ENCODE results near the gene ACTA2.

ACTA2 gene

GRCh38 chr10:88943778-88944177, 8.8 kb downstream of the ACTA2 start:
- no peak for DNase-seq (ENCODE audit: extremely low spot score)
- POLR2A ChIA-PET: no interaction called here
- CTCF ChIA-PET: interaction anchor here (0.8 to 3.8 kb wide), 11 partner anchors 8 to 274 kb away, joined by 3 to 20 read pairs (median 6); no protein-coding TSS in a partner anchor
- TF ChIP-seq CTCF (IDR thresholded peaks at IDR 0.05; ENCODE audit: control extremely low read depth, extremely low read depth, low read depth, missing control alignments): no peak

- no peak for TF ChIP-seq CTCF (IDR thresholded peaks at IDR 0.05; ENCODE audit: control extremely low read depth, extremely low read depth, low read depth, missing control alignments)
- CTCF ChIA-PET: interaction anchor here (0.7 to 2.0 kb wide), 3 partner anchors 8 to 89 kb away, joined by 3 to 6 read pairs (median 3); no protein-coding TSS in a partner anchor
- DNase-seq (ENCODE audit: extremely low spot score): no peak
- POLR2A ChIA-PET: no interaction called here
Observed at GRCh38 chr10:88941026-88941425, 11.5 kb downstream of the ACTA2 start.

- CTCF ChIA-PET: interaction anchor here (2.0 to 16.1 kb wide), 3 partner anchors 10 to 103 kb away, joined by 6 to 471 read pairs (median 16); no protein-coding TSS in a partner anchor
- no peak for TF ChIP-seq CTCF (IDR thresholded peaks at IDR 0.05; ENCODE audit: control extremely low read depth, extremely low read depth, low read depth, missing control alignments)
- POLR2A ChIA-PET: no interaction called here
- DNase-seq (ENCODE audit: extremely low spot score): no peak
Observed at GRCh38 chr10:88938938-88939337, 13.6 kb downstream of the ACTA2 start.

GRCh38 chr10:88938039-88938438, 14.5 kb downstream of the ACTA2 start:
- POLR2A ChIA-PET: no interaction called here
- CTCF ChIA-PET: interaction anchor here (0.6 to 16.1 kb wide), 8 partner anchors 11 to 374 kb away, joined by 3 to 471 read pairs (median 12); no protein-coding TSS in a partner anchor
- DNase-seq (ENCODE audit: extremely low spot score): no peak
- no peak for TF ChIP-seq CTCF (IDR thresholded peaks at IDR 0.05; ENCODE audit: control extremely low read depth, extremely low read depth, low read depth, missing control alignments)

- ChIA-PET POLR2A (no interaction called here), CTCF (interaction anchor here (0.8 to 16.1 kb wide), 18 partner anchors 8 to 372 kb away, joined by 3 to 471 read pairs (median 4); no protein-coding TSS in a partner anchor)
- TF ChIP-seq CTCF (IDR thresholded peaks at IDR 0.05; ENCODE audit: control extremely low read depth, extremely low read depth, low read depth, missing control alignments): no peak
- no peak for DNase-seq (ENCODE audit: extremely low spot score)
Observed at GRCh38 chr10:88936656-88937055, 15.9 kb downstream of the ACTA2 start.

- TF ChIP-seq CTCF (IDR thresholded peaks at IDR 0.05; ENCODE audit: control extremely low read depth, extremely low read depth, low read depth, missing control alignments): peak; percentile 94
- POLR2A ChIA-PET: no interaction called here
Observed at GRCh38 chr10:88934900-88935672, 17.5 kb downstream of the ACTA2 start.

More at GRCh38 chr10:88934900-88935672, 17.5 kb downstream of the ACTA2 start:
- CTCF ChIA-PET: interaction anchor here (0.6 to 16.1 kb wide), 63 partner anchors 10 to 630 kb away, joined by 3 to 471 read pairs (median 5); partner anchors contain the start of genes CH25H, FAS and RNLS
- DNase-seq (ENCODE audit: extremely low spot score): peak; percentile 55
